ENCODE results near the gene FNBP1L. TPM values are rescaled to one million over a fixed set of nuclear protein-coding genes. Genes with fewer than 3 reads are reported as not detected.

The FNBP1L gene
- total and polyA plus RNA-seq, 2 experiments from 2014 or later: 56.3 to 132 TPM

- TF ChIP-seq, protein P1, sequence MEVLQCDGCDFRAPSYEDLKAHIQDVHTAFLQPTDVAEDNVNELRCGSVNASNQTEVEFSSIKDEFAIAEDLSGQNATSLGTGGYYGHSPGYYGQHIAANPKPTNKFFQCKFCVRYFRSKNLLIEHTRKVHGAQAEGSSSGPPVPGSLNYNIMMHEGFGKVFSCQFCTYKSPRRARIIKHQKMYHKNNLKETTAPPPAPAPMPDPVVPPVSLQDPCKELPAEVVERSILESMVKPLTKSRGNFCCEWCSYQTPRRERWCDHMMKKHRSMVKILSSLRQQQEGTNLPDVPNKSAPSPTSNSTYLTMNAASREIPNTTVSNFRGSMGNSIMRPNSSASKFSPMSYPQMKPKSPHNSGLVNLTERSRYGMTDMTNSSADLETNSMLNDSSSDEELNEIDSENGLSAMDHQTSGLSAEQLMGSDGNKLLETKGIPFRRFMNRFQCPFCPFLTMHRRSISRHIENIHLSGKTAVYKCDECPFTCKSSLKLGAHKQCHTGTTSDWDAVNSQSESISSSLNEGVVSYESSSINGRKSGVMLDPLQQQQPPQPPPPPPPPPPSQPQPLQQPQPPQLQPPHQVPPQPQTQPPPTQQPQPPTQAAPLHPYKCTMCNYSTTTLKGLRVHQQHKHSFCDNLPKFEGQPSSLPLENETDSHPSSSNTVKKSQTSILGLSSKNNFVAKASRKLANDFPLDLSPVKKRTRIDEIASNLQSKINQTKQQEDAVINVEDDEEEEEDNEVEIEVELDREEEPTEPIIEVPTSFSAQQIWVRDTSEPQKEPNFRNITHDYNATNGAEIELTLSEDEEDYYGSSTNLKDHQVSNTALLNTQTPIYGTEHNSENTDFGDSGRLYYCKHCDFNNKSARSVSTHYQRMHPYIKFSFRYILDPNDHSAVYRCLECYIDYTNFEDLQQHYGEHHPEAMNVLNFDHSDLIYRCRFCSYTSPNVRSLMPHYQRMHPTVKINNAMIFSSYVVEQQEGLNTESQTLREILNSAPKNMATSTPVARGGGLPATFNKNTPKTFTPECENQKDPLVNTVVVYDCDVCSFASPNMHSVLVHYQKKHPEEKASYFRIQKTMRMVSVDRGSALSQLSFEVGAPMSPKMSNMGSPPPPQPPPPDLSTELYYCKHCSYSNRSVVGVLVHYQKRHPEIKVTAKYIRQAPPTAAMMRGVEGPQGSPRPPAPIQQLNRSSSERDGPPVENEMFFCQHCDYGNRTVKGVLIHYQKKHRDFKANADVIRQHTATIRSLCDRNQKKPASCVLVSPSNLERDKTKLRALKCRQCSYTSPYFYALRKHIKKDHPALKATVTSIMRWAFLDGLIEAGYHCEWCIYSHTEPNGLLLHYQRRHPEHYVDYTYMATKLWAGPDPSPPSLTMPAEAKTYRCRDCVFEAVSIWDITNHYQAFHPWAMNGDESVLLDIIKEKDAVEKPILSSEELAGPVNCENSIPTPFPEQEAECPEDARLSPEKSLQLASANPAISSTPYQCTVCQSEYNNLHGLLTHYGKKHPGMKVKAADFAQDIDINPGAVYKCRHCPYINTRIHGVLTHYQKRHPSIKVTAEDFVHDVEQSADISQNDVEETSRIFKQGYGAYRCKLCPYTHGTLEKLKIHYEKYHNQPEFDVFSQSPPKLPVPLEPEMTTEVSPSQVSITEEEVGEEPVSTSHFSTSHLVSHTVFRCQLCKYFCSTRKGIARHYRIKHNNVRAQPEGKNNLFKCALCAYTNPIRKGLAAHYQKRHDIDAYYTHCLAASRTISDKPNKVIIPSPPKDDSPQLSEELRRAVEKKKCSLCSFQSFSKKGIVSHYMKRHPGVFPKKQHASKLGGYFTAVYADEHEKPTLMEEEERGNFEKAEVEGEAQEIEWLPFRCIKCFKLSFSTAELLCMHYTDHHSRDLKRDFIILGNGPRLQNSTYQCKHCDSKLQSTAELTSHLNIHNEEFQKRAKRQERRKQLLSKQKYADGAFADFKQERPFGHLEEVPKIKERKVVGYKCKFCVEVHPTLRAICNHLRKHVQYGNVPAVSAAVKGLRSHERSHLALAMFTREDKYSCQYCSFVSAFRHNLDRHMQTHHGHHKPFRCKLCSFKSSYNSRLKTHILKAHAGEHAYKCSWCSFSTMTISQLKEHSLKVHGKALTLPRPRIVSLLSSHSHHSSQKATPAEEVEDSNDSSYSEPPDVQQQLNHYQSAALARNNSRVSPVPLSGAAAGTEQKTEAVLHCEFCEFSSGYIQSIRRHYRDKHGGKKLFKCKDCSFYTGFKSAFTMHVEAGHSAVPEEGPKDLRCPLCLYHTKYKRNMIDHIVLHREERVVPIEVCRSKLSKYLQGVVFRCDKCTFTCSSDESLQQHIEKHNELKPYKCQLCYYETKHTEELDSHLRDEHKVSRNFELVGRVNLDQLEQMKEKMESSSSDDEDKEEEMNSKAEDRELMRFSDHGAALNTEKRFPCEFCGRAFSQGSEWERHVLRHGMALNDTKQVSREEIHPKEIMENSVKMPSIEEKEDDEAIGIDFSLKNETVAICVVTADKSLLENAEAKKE (CRISPR knock-in tag; IDR thresholded peaks at IDR 0.05): no peak
- TF ChIP-seq, protein P2, sequence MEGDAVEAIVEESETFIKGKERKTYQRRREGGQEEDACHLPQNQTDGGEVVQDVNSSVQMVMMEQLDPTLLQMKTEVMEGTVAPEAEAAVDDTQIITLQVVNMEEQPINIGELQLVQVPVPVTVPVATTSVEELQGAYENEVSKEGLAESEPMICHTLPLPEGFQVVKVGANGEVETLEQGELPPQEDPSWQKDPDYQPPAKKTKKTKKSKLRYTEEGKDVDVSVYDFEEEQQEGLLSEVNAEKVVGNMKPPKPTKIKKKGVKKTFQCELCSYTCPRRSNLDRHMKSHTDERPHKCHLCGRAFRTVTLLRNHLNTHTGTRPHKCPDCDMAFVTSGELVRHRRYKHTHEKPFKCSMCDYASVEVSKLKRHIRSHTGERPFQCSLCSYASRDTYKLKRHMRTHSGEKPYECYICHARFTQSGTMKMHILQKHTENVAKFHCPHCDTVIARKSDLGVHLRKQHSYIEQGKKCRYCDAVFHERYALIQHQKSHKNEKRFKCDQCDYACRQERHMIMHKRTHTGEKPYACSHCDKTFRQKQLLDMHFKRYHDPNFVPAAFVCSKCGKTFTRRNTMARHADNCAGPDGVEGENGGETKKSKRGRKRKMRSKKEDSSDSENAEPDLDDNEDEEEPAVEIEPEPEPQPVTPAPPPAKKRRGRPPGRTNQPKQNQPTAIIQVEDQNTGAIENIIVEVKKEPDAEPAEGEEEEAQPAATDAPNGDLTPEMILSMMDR (conservative IDR thresholded peaks at IDR 0.05; ENCODE audit: low read depth in 2 of 2): no peak
Observed at GRCh38 chr1:93578911-93579825, 131.2 kb downstream of the FNBP1L start (continued).

- H3K27ac ChIP-seq (ENCODE audit: low read depth): no peak overlapping the region
- H2AFZ ChIP-seq: no peak overlapping the region
- 0 out of 2 replicates have a peak, but pooled peaks cover 7% of the 10 kb centered on the region for H3K36me3 ChIP-seq (ENCODE audit: insufficient read depth)
Observed at GRCh38 chr1:93579891-93580290, 132.0 kb downstream of the FNBP1L start.

More at GRCh38 chr1:93579891-93580290, 132.0 kb downstream of the FNBP1L start:
- Histone ChIP-seq H3K79me2 (replicated peaks; ENCODE audit: insufficient read depth) (no peaks in the 10 kb centered on the region), H3K9me2 (ENCODE audit: insufficient read depth) (no peaks in the 10 kb centered on the region), H3K4me3 (no peak overlapping the region), H3K4me2 (no peak overlapping the region), H3F3A (replicated peaks; ENCODE audit: low read depth) (no peaks in the 10 kb centered on the region), H3K4me1 (ENCODE audit: insufficient read depth) (peaks cover 13% of the 10 kb centered on the region), H3K27me3 (ENCODE audit: insufficient read depth) (no peaks in the 10 kb centered on the region), H4K20me1 (replicated peaks; ENCODE audit: insufficient read depth) (0 out of 2 replicates have a peak, but pooled peaks cover 1% of the 10 kb centered on the region)
- Mint-ChIP-seq H3K9me3 (no peaks in the 10 kb centered on the region), H3K36me3 (ENCODE audit: low read depth) (peaks cover 3% of the 10 kb centered on the region; the same call in 1 of the 3 replicates), H3K4me1 (peaks cover 12% of the 10 kb centered on the region), H3K27ac (no peak overlapping the region), H3K4me3 (no peak overlapping the region), H3K27me3 (ENCODE audit: insufficient read depth, low read depth, poor library complexity) (peaks cover 2% of the 10 kb centered on the region)
- ATAC-seq: no peak
- no peak for DNase-seq (ENCODE audit: low spot score)
- TF ChIP-seq JUNB (IDR thresholded peaks at IDR 0.05; ENCODE audit: unreplicated experiment) (no peak), REST (IDR thresholded peaks at IDR 0.05; ENCODE audit: unreplicated experiment) (no peak), STAT1 (IDR thresholded peaks at IDR 0.05; ENCODE audit: unreplicated experiment) (no peak)
- TF ChIP-seq, protein P3, sequence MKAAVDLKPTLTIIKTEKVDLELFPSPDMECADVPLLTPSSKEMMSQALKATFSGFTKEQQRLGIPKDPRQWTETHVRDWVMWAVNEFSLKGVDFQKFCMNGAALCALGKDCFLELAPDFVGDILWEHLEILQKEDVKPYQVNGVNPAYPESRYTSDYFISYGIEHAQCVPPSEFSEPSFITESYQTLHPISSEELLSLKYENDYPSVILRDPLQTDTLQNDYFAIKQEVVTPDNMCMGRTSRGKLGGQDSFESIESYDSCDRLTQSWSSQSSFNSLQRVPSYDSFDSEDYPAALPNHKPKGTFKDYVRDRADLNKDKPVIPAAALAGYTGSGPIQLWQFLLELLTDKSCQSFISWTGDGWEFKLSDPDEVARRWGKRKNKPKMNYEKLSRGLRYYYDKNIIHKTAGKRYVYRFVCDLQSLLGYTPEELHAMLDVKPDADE (IDR thresholded peaks at IDR 0.05): no peak
- TF ChIP-seq, protein P2 (conservative IDR thresholded peaks at IDR 0.05; ENCODE audit: low read depth in 2 of 2): no peak
